Measurements from ENCODE around the gene PGC. TPM values are rescaled to one million over a fixed set of nuclear protein-coding genes. Genes with fewer than 3 reads are reported as not detected.

PGC gene
- total and polyA plus RNA-seq, 2 experiments from 2014 or later, result 0.10 TPM; not detected in 1

DNA sequence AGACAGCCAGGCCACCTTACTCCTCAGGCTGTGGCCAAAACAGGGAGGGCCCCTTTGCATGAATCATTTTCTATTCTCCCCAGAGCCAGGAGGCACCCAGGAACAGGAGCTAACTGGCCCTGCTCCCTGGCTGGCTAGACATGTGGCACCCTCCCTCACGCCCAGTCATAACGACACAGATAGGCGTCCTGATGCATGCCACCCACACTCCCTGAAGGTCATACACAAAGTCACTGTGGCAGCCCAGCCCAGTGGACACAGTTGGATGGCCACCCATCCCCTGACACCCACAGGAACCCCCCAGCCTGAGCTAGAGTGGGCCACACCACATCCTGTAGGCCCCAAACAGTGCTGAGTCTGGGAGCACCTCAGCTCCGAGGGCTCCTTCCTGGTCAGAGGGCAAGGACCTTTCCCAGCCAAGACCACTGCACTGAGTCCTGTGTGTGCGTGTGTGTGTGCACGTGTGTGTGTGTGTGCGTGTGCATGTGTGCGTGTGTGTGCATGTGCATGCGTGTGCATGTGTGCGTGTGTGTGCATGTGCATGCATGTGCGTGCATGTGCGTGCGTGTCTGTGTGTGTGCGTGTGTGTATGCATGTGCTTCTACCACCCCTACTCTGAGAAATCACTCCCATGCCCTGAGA is 33.4 kb downstream of the PGC start:
- DNase-seq (ENCODE audit: low read depth in 1 of 2, low spot score in 1 of 2), result no peak
- Histone ChIP-seq H3K36me3 (no peaks in the 10 kb centered on the region), H3K4me3 (no peak overlapping the region), H3K27ac (peak overlapping the region; percentile 60), H3K27me3 (no peaks in the 10 kb centered on the region), H3K9me3 (ENCODE audit: low read depth) (no peaks in the 10 kb centered on the region), H3K4me1 (ENCODE audit: low read depth) (peaks cover 53% of the 10 kb centered on the region)
- TF ChIP-seq, protein P1, sequence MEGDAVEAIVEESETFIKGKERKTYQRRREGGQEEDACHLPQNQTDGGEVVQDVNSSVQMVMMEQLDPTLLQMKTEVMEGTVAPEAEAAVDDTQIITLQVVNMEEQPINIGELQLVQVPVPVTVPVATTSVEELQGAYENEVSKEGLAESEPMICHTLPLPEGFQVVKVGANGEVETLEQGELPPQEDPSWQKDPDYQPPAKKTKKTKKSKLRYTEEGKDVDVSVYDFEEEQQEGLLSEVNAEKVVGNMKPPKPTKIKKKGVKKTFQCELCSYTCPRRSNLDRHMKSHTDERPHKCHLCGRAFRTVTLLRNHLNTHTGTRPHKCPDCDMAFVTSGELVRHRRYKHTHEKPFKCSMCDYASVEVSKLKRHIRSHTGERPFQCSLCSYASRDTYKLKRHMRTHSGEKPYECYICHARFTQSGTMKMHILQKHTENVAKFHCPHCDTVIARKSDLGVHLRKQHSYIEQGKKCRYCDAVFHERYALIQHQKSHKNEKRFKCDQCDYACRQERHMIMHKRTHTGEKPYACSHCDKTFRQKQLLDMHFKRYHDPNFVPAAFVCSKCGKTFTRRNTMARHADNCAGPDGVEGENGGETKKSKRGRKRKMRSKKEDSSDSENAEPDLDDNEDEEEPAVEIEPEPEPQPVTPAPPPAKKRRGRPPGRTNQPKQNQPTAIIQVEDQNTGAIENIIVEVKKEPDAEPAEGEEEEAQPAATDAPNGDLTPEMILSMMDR (IDR thresholded peaks at IDR 0.05; ENCODE audit: low read depth, low read length), result no peak

DNA sequence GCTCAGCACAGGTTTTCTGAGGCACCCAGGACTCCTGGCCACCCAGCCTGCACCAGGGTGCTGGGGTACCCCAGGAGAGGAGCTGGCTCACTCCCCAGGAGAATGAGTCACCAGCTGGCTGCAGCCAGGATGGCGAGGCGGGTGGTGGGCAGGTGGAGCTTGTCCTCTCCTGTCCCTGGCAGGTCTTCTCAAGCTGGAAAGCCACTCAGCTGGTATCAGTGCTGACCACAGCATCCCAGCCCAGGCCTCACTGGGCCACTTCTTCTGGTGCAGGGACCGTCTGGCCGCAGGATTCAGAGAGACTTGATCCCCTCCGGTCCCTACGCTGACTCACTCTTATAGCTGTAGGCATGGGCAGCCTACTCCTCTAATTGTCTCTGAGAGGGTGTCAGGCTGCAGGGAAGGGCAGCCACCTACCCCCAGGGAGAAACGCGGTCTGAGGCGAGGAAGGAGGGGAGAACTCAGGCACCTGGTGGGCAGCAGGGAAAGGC is 34.0 kb downstream of the PGC start:
- Histone ChIP-seq H3K4me3 (no peak overlapping the region), H3K4me1 (ENCODE audit: low read depth) (peaks cover 47% of the 10 kb centered on the region), H3K27ac (peak overlapping the region; percentile 60), H3K27me3 (no peaks in the 10 kb centered on the region), H3K9me3 (ENCODE audit: low read depth) (no peaks in the 10 kb centered on the region), H3K36me3 (no peaks in the 10 kb centered on the region)
- DNase-seq (ENCODE audit: low read depth in 1 of 2, low spot score in 1 of 2), result no peak
- TF ChIP-seq, protein P1 (IDR thresholded peaks at IDR 0.05; ENCODE audit: low read depth, low read length), result no peak

- Histone ChIP-seq H3K36me3 (no peaks in the 10 kb centered on the region), H3K9me3 (ENCODE audit: low read depth) (no peaks in the 10 kb centered on the region), H3K4me1 (ENCODE audit: low read depth) (peaks cover 42% of the 10 kb centered on the region), H3K4me3 (no peak overlapping the region), H3K27me3 (no peaks in the 10 kb centered on the region), H3K27ac (no peak overlapping the region)
- TF ChIP-seq, protein P1 (IDR thresholded peaks at IDR 0.05; ENCODE audit: low read depth, low read length), result no peak
- no peak for DNase-seq (ENCODE audit: low read depth in 1 of 2, low spot score in 1 of 2)
These were observed 34.5 kb downstream of the PGC start for GRCh38 chr6:41712651-41713103.

GRCh38 chr6:41711323-41712038 is 35.7 kb downstream of the PGC start:
- Histone ChIP-seq H3K4me1 (ENCODE audit: low read depth) (peaks cover 35% of the 10 kb centered on the region), H3K27ac (no peak overlapping the region), H3K9me3 (ENCODE audit: low read depth) (no peaks in the 10 kb centered on the region), H3K27me3 (no peaks in the 10 kb centered on the region), H3K36me3 (no peaks in the 10 kb centered on the region), H3K4me3 (no peak overlapping the region)
- TF ChIP-seq, protein P1 (IDR thresholded peaks at IDR 0.05; ENCODE audit: low read depth, low read length), result no peak
- DNase-seq (ENCODE audit: low read depth in 1 of 2, low spot score in 1 of 2), result no peak

- no peaks in the 10 kb centered on the region for H3K36me3 ChIP-seq
- H3K9me3 ChIP-seq (ENCODE audit: low read depth), result no peaks in the 10 kb centered on the region
- H3K27me3 ChIP-seq, result no peaks in the 10 kb centered on the region
- H3K27ac ChIP-seq, result no peak overlapping the region
- H3K4me3 ChIP-seq, result no peak overlapping the region
- H3K4me1 ChIP-seq (ENCODE audit: low read depth), result peaks cover 36% of the 10 kb centered on the region
- TF ChIP-seq, protein P1 (IDR thresholded peaks at IDR 0.05; ENCODE audit: low read depth, low read length), result no peak
- DNase-seq (ENCODE audit: low read depth in 1 of 2, low spot score in 1 of 2), result no peak
These were observed 37.8 kb downstream of the PGC start for GRCh38 chr6:41709375-41709774.

Data from cardiac muscle cell (in vitro differentiated cells and primary cell).